ENCODE data around the gene CNGA1.

DNA sequence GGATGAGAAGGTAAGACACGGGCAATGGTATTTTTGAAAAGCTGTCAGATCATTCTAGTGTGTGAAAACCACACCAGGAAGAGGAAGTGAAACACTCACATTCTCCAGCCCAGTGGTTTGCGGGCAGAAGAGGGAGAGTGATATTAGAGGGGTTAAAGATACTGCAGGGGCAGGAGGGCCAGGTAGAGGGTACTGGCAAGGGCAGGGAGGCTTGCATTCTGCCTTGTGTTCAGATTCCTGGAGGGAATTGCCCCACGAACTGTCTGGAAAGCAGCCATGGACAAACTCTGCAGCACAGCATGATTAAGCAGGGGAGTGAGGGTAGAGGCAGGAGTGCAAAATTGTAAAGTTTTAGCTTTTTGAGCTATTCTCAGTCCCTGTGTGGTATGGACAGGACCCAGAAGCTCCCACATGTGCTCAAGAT is 31.0 kb upstream of the CNGA1 start:
- TF ChIP-seq, protein P1, sequence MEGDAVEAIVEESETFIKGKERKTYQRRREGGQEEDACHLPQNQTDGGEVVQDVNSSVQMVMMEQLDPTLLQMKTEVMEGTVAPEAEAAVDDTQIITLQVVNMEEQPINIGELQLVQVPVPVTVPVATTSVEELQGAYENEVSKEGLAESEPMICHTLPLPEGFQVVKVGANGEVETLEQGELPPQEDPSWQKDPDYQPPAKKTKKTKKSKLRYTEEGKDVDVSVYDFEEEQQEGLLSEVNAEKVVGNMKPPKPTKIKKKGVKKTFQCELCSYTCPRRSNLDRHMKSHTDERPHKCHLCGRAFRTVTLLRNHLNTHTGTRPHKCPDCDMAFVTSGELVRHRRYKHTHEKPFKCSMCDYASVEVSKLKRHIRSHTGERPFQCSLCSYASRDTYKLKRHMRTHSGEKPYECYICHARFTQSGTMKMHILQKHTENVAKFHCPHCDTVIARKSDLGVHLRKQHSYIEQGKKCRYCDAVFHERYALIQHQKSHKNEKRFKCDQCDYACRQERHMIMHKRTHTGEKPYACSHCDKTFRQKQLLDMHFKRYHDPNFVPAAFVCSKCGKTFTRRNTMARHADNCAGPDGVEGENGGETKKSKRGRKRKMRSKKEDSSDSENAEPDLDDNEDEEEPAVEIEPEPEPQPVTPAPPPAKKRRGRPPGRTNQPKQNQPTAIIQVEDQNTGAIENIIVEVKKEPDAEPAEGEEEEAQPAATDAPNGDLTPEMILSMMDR (IDR thresholded peaks at IDR 0.05), result no peak
- no peak for TF ChIP-seq POLR2A (IDR thresholded peaks at IDR 0.05)

All from gastroesophageal sphincter (tissue), 3 donors.